Stimulated activated CD4-positive, alpha-beta T cell treated with anti-CD3 and anti-CD28 coated beads, Interleukin-2, amount 100 ng/mL, for 48 hours (primary cell): ENCODE measurements around the gene SVIL.
"Not testable (repeated sequence)": the region's sequence is repeated elsewhere in the genome, so short reads cannot be mapped to it uniquely, and the experiment has no call there.

Experiments used
- DNase-seq, 2 donors: peaks; one replicate each; pipeline ENCODE4 v3.0.0-alpha.2; 2020

The SVIL gene

GRCh38 chr10:29619241-29619669 is 15.5 kb downstream of the SVIL start:
- DNase-seq, result no peak

- no peak for DNase-seq
Observed at GRCh38 chr10:29618341-29619171, 16.2 kb downstream of the SVIL start.

- no peak for DNase-seq
Observed at GRCh38 chr10:29617880-29618340, 16.9 kb downstream of the SVIL start.

GRCh38 chr10:29616542-29616941 is 18.2 kb downstream of the SVIL start:
- DNase-seq, result no peak

- DNase-seq, result no peak
Observed at GRCh38 chr10:29615195-29615594, 19.6 kb downstream of the SVIL start.

- DNase-seq, result not testable (repeated sequence)
Observed at GRCh38 chr10:29614289-29614688, 20.5 kb downstream of the SVIL start.

GRCh38 chr10:29613791-29614190 is 21.0 kb downstream of the SVIL start:
- no peak for DNase-seq

GRCh38 chr10:29613196-29613595 is 21.6 kb downstream of the SVIL start:
- no peak for DNase-seq

- no peak for DNase-seq
Observed at GRCh38 chr10:29612657-29613056, 22.1 kb downstream of the SVIL start.

- DNase-seq, result no peak
Observed at GRCh38 chr10:29611781-29612381, 22.9 kb downstream of the SVIL start.

GRCh38 chr10:29610876-29611647 is 23.7 kb downstream of the SVIL start:
- DNase-seq, result no peak

- not testable (repeated sequence) for DNase-seq
Observed at GRCh38 chr10:29610331-29610730, 24.4 kb downstream of the SVIL start.

- DNase-seq, result no peak
Observed at GRCh38 chr10:29609696-29610095, 25.1 kb downstream of the SVIL start.

- DNase-seq, result no peak
Observed at GRCh38 chr10:29608476-29609301, 26.1 kb downstream of the SVIL start.

GRCh38 chr10:29608062-29608461 is 26.7 kb downstream of the SVIL start:
- DNase-seq, result no peak

- no peak for DNase-seq
Observed at GRCh38 chr10:29607576-29607975, 27.2 kb downstream of the SVIL start.

- not testable (repeated sequence) for DNase-seq
Observed at GRCh38 chr10:29606693-29607092, 28.1 kb downstream of the SVIL start.

- no peak for DNase-seq
Observed at GRCh38 chr10:29604291-29604825, 30.4 kb downstream of the SVIL start.

- no peak for DNase-seq
Observed at GRCh38 chr10:29603223-29603896, 31.4 kb downstream of the SVIL start.

GRCh38 chr10:29600821-29601220 is 34.0 kb downstream of the SVIL start:
- no peak for DNase-seq

- DNase-seq, result no peak
Observed at GRCh38 chr10:29600067-29600466, 34.7 kb downstream of the SVIL start.

GRCh38 chr10:29598851-29599311 is 35.9 kb downstream of the SVIL start:
- DNase-seq, result no peak
